Right renal cortex interstitium (tissue), 3 donors: ENCODE results near the gene KRT84. TPM values are rescaled to one million over a fixed set of nuclear protein-coding genes. Genes with fewer than 3 reads are reported as not detected.
"Not testable (repeated sequence)": the region's sequence is repeated elsewhere in the genome, so short reads cannot be mapped to it uniquely, and the experiment has no call there.

Experiments used
- DNase-seq, 3 donors: peaks; one replicate each; pipeline ENCODE4 v3.0.0-alpha.2; 2013; ENCODE audit warnings: low read depth in 3 of 3, low spot score in 2 of 3
- polyA plus RNA-seq, 3 donors: library from polyadenylated mRNA; unstranded; fragments of 120-200 nt; gene quantifications; one replicate each; pipeline ENCODE4 v1.2.1, GENCODE V29; 2013; ENCODE audit not compliant: insufficient read length in 3 of 3

KRT84 gene
- polyA plus RNA-seq, 3 donors, result not detected

GRCh38 chr12:52411815-52412214 is 26.4 kb upstream of the KRT84 start:
- DNase-seq, result no peak

GRCh38 chr12:52410589-52411248 is 25.3 kb upstream of the KRT84 start:
- not testable (repeated sequence) for DNase-seq

DNA sequence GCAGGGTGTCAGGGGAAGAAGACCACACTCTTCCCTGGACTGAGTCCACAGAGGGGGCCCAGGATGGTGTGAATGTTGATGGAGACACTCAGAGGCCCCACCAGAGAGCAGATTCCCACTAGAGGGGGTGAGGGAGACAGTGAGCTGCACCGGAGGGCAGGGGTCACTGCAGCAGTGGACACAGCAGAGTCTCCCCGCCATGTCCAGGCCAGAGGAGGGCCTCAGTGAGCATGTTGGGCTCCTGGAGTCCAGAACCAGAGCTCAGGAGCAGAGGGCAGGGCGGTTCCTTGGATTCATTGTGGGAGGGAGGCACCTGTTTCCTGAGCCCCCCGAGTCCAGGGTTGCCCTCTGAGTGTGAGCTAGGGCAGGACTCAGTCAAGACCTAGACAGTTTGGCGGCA is 22.5 kb upstream of the KRT84 start:
- DNase-seq, result no peak

- DNase-seq, result no peak
Observed at GRCh38 chr12:52405922-52406385, 20.5 kb upstream of the KRT84 start, which contains the start of gene KRT82. TSS of gene KRT82 (minus strand) at chr12:52406335. CDS start at chr12:52406277, 58 bp downstream.

GRCh38 chr12:52404951-52405350 is 19.5 kb upstream of the KRT84 start:
- DNase-seq, result no peak

- no peak for DNase-seq
Observed at GRCh38 chr12:52403561-52403960, 18.1 kb upstream of the KRT84 start.

GRCh38 chr12:52402873-52403540 is 17.6 kb upstream of the KRT84 start:
- no peak for DNase-seq

DNA sequence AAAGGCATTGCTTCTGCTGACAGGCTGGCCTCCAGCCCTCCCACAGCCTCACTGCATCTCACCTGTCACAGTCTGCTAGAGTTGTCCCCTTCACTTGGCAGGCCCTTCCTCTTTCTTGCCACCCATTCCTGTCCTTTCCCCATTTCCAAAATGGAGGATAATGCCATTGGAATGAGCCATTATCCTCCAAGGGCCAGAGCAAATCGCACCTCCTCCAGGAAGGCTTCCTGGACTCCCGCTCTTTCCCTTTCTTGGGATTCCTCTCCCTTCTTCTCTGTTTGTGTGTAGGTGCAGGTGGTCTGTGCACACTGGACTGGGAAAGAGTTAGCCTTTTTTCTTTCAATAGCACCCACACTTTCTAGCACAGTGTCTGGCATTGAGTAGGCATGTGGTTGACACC is 16.9 kb upstream of the KRT84 start:
- no peak for DNase-seq

DNA sequence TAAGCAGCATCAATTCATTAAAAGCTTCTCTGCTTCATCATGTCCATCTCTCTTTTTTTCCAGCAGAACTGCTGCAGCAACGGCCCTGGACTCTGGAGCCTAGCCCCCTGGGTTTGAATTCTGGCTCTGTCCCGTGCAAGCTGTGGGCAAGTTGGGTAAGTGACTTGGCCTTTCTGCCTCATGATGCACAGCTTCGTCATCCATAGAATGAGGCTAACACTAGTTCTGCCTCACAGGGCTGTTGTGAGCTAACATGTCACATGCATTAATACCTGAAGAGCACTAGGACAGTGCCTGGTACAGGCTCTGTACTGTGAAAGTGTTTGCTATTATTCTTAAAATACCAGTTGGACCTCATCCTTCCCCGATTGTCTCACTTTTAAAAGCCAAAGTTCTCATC is 16.5 kb upstream of the KRT84 start:
- no peak for DNase-seq

- no peak for DNase-seq
Observed at GRCh38 chr12:52401526-52401925, 16.1 kb upstream of the KRT84 start.

DNA sequence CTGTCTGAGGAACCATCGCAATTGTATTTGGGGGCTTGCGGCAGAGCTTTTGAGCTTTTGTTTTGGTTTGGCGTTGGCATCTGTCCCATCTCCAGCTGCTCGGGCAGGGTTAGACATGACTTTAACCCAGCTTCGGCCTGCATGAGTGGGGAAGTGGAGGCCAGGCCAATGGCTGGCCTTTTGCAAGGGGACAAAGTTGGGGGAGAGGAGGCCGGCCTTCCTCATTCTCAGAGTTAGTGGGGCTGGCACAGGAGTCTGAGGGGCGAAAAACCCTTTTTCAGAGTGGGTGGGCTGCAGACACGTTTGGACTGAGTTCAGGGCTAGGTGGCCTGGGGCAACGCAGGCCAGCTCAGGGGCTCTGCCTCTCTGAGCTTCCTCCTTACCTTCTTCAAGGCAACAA is 15.5 kb upstream of the KRT84 start:
- DNase-seq, result no peak

- no peak for DNase-seq
Observed at GRCh38 chr12:52399756-52400155, 14.3 kb upstream of the KRT84 start.

- DNase-seq, result no peak
Observed at GRCh38 chr12:52398176-52398575, 12.7 kb upstream of the KRT84 start.

- no peak for DNase-seq
Observed at GRCh38 chr12:52396656-52397055, 11.2 kb upstream of the KRT84 start.

- DNase-seq, result no peak
Observed at GRCh38 chr12:52395761-52396434, 10.4 kb upstream of the KRT84 start.

DNA sequence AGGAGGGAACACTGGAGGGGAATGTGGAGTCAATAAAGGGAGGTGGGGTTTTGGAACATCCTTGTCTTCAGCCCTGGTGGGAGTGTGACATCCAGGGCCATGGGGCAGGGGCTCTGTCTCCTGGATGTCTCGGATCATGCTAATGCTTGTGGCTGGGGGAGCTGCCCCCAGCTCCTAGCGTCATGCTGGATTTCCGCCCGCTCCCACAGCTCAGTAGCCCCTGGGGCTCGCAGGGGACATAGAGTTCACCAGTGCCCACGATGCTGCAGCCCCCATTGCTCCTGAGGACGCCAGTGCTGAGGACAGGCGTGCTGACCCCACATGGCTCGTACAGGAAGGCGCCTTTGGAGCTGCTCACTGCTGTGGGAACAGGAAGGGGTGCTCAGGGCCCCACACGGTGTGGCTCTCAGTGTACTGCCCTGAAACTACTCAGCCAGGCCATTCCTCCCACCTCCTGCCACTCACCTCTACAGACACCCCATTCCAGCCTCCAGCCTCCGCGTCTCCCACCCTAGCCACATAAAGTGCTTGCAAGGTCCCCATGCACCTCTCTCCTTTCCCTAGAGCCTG is 9.5 kb upstream of the KRT84 start:
- DNase-seq, result no peak

DNA sequence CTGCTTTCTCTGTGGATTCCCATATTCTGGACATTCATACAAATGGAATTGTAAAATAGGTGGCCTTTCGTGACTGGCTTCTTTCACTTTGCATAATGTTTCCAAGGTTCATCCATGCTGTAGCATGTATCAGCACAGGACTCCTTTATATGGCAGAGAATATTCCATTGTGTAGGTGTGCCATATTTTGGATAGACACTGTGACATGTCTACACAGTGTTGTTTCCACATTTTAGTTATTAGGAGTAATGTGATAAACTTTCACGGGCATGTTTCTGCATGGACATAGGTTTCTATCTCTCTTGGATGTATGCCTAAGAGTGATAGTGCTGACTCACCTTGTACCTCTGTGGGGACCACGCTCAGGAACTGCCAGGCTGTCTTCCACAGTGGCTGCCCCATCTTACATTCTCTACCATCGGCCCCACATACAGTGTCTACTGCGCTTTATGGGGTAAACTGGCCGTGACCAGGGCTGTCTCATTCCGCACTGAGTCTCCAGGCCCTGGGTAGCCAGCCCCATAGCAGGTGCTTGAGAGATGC is 7.1 kb upstream of the KRT84 start:
- DNase-seq, result no peak

DNA sequence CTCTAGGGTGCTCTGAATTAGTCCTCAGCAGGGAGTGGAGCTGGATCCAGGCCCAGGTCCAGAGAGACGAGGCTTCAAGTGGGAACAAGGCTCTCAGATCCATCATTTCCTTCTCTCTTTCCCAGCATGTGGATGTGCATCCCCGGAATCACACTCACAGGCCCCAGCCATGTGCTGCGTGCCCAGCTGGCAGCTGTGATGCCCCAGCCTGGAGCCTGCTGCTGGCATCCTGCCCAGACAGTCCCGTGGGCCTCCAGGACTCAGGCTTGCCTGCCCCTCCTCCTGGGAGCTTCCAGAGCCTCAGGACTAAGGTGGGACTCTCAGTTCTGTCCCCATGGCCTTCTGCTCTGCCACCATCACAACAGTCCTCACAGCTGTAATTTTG is 6.2 kb upstream of the KRT84 start:
- no peak for DNase-seq

DNA sequence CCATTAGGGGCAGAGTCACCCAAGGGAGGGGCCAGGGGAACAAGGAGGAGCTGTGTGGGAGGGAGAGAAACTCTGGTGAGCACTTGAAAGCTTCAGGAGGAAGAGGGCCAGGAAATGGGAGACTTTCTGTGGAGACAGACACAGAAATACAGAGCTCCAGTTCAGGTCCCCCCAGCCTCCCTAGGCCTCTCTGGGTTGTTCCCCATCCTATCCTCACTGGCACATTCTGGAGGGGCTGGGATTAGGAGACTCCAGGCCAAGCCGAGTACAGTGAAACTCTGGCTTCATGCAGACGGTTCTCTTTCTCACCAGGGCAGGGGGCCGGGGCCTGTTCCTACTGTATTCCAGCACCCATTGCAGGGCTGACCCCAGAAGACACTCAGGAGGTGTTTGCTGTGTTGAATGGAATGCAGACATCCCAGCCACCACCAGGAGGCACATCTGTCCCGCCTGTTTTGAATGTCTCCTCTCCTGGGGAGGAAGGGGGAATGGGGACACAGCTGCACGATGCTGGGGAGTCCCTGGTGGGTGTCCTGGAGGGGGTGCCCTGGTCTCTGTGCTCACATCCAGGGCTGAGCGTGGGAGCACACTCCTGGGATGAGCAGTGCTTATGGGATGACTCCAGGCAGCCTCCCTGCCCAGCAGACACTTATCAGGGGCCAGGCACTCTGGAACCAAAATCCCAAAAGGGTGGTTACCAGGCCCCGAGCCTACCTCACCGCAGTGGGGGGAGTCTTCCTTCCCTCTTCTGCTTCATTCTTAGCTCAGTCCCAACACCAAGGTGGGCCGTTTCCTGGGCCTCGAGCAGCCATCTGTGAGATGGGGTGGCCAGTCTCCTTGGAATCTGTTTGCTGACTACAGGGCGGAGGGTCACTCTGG is 5.5 kb upstream of the KRT84 start:
- no peak for DNase-seq
